Superior temporal gyrus (tissue), 1 donor: ENCODE results near the gene TARS2.
A peak's percentile ranks its signal among the peaks of the same experiment; 100 is the strongest.

ENCODE experiments used
- DNase-seq: peaks from one replicate; pipeline ENCODE4 v3.0.0-alpha.2; 2016; ENCODE audit errors: extremely low spot score

TARS2 gene

GRCh38 chr1:150537732-150538684 is 50.8 kb downstream of the TARS2 start:
- no peak for DNase-seq

GRCh38 chr1:150543500-150544143 is 56.4 kb downstream of the TARS2 start:
- no peak for DNase-seq

GRCh38 chr1:150544204-150544603 is 57.0 kb downstream of the TARS2 start:
- DNase-seq = no peak

GRCh38 chr1:150545486-150546032 is 58.3 kb downstream of the TARS2 start:
- no peak for DNase-seq

- no peak for DNase-seq
Measured at GRCh38 chr1:150546294-150546937, 59.2 kb downstream of the TARS2 start.

GRCh38 chr1:150548324-150548631 is 61.1 kb downstream of the TARS2 start:
- no peak for DNase-seq

GRCh38 chr1:150548632-150549495 is 61.6 kb downstream of the TARS2 start, which contains the start of gene ADAMTSL4:
Gene ADAMTSL4, plus strand, starts transcription at chr1:150549408. Its CDS starts 2,881 bp downstream, at chr1:150552289.
- DNase-seq = no peak

- no peak for DNase-seq
Measured at GRCh38 chr1:150549496-150550221, 62.4 kb downstream of the TARS2 start.

- DNase-seq = no peak
Measured at GRCh38 chr1:150550222-150551050, 63.2 kb downstream of the TARS2 start.

GRCh38 chr1:150551051-150551783 is 64.0 kb downstream of the TARS2 start:
- DNase-seq = peak; percentile 41

GRCh38 chr1:150551784-150552127 is 64.5 kb downstream of the TARS2 start:
- DNase-seq = no peak

- DNase-seq = no peak
Measured at GRCh38 chr1:150552128-150552910, 65.1 kb downstream of the TARS2 start.

GRCh38 chr1:150552911-150553289 is 65.7 kb downstream of the TARS2 start:
- DNase-seq = no peak

GRCh38 chr1:150553392-150554085 is 66.3 kb downstream of the TARS2 start:
- DNase-seq = no peak

GRCh38 chr1:150554086-150554452 is 66.8 kb downstream of the TARS2 start:
- DNase-seq = no peak

GRCh38 chr1:150555198-150555970 is 68.2 kb downstream of the TARS2 start:
- DNase-seq = no peak
